Left colon (tissue), 2 donors: ENCODE data around the gene CAMK2A. TPM values are rescaled to one million over a fixed set of nuclear protein-coding genes. Genes with fewer than 3 reads are reported as not detected.

Source experiments
- ATAC-seq: fragments of 200-7000 bp; cut with Tn5 transposase; one replicate; pipeline ENCODE4 v1.9.1; 2020; ENCODE audit warnings: mild to moderate bottlenecking, moderate library complexity
- DNase-seq, 2 donors: peaks; one replicate each; pipeline ENCODE4 v3.0.0-alpha.2; 2020
- intact Hi-C, 2 donors: fragments of 100-400 bp; cut with DNase I in 1 of 2; cut with micrococcal nuclease in 1 of 2; formaldehyde crosslinking; loops; one replicate each; pipeline versions ENCODE4 v1.11.2 to v1.14.0; 2022; cut with DNase I, micrococcal nuclease
- long read RNA-seq: library from polyadenylated mRNA; unstranded; transcript quantifications from one replicate; pipeline ENCODE4 v2.0.0, GENCODE V29; 2021
- total RNA-seq, 2 donors: library from RNA; stranded (reverse); fragmentation: NEBNext Ultra II Directional; extraction: Animal tissue kit (Norgen Biotek cat#: 25700); gene quantifications; one replicate each; pipeline ENCODE4 v1.2.1, GENCODE V29; 2021
- donor health status: DM: no; HTN: no; CAD: no.
- donor health status: DM: yes; HTN: yes; CAD: no.

Gene CAMK2A
- total RNA-seq: under 1 TPM; 0.17 to 0.21 TPM
- long read RNA-seq: 0 reads

DNA sequence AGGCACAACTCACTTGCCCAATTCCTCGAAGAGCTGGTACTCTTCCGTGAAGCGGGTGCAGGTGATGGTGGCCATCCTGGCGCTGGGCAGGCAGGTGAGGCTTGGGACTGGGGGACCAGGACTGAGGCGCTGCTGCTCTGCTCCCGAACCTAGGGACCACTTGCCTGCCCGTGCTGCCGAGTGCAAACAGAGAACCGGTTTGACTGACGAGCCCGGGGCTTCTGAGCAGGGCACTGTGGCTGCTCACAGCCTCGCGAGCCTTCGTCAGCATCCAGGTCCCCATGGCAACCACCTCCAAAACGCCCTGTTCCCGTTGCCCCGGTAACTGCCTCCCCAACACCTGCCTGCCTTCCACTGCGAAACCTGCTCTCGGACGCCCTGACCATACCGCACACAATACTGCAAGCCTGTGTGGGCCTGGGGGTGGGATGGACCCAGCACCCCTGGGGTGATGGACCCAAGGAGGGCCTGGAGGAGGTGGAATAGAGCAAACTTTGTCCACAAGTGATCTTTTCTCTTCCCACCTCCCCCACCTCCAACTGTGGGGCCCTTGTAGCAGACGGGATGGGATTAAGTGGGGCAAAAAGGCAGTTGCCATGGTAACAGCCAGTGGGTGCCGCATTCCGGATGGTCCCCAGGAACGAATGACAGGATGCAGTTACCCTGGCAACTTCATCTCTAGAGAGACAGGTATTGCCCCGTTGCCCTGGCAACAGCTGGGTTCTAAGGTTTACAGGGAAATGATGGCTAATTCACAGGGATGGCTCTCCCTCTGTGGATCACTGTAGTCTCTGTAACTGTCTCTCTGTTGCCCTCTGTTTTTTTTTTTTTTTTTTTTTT lies at the start of gene CAMK2A:
TSS of gene CAMK2A (minus strand) at position 223 of the 840 bp plus-strand sequence. CDS start at position 75, 148 bp downstream.
- DNase-seq: no peak
- ATAC-seq: no peak
- intact Hi-C loops: no loop called here

DNA sequence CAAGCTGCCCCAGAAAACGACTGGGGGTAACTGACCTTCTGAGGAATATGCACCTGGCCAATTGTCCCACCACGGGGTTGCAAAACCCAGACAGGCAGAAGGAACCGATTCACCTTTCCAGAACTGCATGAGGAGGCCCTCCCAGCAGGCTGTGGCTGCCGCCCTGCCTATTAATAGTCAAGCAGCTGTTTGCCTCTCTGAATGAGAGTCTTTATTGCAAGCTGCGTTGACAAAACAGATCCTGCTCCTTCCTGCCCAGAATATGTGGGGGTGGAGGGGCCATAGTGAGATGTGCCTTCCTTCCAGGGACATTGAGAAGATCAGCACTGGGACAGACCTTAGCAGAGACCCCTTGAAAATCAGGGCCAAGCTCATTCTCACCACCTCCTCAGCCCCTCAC lies 49.6 kb upstream of the CAMK2A start:
- intact Hi-C loops: no loop called here
- DNase-seq: no peak
- no peak for ATAC-seq

DNA sequence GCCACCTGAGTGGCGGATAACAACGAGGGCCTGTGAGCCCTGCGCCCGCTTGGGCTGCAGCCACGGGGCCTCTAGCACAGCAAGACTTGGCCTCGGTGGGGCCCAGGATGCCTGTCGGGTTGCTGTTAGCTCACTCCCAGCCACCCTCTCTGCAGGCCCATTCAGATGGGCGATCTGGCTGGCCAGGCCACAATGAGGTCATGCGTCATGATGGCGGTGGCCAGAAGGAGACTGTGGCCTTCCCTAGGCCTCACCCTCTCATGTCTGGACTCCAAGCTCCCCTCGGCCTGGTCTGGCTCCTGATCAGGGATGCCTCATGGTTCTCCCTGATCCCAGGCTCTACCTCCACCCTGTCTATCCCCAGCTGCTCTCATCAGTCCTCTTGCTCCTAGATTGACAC lies 49.0 kb upstream of the CAMK2A start:
- DNase-seq: no peak
- no peak for ATAC-seq
- intact Hi-C loops: no loop called here

DNA sequence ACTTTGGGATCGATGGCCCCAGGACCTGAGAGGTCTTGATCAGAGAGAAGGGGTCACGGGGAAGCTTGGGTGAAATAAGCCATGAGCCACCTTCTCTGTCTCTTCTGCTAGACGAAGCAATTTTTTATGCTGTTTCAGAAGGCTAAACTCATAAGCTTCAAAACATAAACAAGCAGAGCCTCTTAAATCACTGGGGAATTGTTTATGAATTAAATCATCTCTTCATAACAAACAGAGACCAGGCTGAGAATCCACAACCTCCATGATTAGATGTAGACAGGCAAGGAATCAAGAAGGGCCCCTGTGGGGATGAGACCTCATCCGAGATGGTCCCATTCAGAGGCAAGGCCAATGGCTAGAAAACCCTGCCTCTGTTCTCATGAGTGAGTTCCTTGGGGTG lies 46.2 kb upstream of the CAMK2A start:
- no peak for ATAC-seq
- no peak for DNase-seq
- intact Hi-C loops: no loop called here

DNA sequence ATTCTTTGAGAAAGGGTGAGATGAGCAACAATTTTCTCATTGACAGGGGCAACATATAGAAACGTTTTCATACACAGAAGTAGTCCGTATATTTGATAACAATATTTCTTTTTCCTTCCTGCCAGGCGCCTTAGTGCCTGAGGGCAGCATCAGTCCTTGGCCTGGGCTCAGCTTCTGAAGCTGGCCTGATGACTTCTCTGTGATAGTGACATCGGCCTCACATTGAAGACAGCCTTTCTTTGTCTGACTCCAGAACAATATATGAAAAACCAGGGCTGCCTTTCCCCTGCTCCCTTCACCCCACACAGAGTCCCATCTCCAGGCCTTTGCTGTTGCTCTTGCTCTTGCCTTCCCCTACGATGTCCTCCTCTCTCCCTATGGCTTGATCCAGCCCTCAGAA lies 43.8 kb upstream of the CAMK2A start:
- intact Hi-C loops: no loop called here
- DNase-seq (no peak), ATAC-seq (no peak)

DNA sequence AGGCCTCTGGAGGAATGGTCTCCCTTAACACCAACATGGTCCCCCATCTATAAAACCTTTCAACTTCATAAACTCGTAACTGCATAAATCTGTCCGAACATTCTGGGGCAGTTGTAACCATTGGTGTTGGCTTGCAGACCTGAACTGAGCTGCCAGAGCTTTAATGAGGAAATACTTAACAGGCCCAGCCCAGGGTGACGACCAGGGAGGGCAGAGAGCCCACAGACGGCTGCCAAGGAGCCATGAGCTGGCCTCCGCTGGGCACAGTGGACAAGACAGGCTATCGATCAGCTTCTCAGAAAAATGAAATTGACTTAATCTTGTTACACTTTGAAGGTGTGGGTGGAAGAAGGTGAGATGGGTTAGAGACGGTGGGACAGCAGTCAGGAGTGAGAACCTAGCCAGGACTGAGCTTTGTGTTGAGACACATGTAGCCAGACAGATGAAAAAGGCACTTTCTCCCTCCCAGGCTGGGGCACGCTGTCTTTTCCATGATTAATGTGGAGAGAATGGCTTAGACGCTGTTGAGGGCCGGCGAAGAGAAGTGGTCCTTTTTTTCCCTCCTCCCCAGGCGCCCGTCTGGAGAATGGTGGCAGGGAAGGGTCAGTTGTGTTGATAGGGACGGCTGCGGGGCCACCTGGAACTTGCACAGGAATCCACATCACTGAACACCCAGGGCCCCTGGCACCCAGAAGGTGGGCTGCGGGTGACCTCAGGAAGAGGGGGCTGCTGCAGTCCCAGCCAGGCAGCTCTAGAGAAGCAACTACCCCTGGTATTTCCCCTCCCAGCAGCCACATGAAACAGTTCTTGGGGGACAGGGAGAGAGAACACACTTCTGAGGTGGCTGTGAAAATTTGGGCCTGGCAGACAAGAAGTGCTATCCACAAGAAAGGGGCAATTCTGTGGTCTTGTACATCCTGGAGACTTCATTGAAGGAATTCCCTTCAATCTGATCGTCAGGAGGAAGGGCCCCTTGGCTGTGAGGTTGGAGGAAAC lies 40.6 kb upstream of the CAMK2A start:
- intact Hi-C loops: no loop called here
- DNase-seq: no peak
- no peak for ATAC-seq

DNA sequence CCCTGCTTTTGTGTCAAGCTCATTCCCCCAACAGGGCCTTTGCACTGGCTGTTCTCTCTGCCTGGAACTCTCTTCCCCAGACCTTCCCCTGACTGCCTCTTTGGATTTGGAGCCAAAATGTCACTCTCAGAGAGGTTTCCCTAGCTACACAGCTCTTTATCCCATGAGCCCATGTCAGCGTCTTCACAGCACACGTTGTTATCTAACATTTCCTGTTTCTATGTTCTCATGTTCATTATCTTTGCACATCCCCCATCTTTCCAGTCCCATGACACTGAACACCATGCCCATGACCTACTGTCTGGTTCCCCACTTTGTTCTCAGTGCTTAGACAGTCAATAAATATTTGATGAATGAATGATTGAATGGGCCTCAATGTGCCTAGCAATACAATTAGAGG lies 39.5 kb upstream of the CAMK2A start:
- no peak for ATAC-seq
- intact Hi-C loops: no loop called here
- DNase-seq: no peak

DNA sequence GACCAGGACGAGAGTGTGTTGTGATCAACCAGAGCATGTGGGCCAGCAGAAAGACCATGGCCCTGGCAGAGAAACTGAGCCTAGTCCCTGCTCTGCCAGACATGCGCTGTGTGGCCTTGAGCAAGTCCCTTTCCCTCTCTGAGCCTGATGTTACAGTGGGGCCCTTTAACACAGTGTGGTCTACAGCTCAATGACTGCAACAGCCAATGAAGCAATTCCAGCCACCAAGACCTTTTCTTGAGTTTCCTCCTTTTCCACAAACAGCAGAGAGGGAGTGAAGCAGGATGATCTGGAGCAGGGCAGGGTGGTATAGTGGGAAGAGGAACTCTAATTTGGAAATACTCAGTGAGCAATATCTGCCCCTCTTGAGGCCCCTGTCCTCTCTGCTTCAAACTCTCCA lies 38.9 kb upstream of the CAMK2A start:
- no peak for DNase-seq
- intact Hi-C loops: no loop called here
- ATAC-seq: no peak

DNA sequence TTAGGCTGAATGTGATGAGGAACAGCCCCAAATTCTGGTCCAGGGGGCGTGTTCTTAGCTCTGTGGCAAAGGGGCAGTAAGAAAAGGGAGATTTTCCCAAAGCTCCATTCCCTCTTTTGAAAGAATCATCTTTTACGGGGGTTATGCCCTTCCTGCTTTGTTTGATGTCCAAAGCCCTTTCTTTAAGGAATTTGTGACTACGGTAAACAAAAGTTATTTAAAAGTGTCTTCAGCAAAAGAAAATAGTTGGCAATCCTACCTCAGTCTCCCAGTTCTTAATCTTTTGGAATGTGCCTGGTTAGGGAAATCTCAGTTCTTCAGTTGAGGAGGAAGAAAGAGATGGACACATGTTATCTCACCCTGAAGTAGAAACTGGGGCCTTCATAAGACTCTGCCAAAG lies 37.6 kb upstream of the CAMK2A start:
- DNase-seq: no peak
- intact Hi-C loops: no loop called here
- ATAC-seq: no peak

DNA sequence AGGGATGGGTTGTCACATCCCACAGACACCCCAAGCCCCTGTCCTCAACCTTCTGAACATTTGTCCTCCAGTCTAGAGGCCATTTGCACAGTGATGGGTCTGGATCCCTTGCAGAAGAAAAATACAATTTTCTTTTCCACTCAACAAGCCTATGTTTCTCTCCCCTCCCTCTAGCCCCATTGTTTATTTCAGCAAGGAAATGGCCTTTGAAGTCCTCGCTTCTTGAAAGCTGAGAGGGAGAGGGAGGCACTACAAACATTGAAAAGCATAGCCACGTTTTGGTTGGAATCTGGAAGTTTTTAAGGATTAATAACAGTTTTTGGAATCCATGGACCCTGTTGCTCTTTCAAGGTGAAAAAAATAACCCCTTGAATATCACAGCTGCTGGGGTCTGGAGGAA lies 37.1 kb upstream of the CAMK2A start:
- DNase-seq: no peak
- intact Hi-C loops: no loop called here

DNA sequence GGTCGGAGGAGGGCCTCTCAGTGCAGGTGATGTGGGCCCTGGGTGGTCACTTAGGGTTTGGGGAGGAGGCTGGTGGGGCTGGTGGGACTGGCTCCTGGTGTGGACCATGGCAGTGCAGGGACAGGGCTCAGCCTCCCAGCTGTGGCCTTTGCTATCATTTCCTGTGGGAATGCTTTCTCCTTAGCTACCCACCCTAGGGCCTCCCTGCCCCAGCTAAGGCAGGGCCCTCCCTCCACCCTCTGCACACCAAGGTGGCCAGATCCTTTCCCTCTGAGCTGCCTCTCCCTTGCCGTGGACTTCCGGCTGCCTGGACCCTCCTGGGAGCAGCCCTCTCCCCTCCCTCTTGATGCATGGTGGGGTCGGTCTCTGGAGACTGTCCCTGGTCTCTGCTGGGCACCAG lies 35.9 kb upstream of the CAMK2A start:
- no peak for DNase-seq
- ATAC-seq: no peak
- intact Hi-C loops: no loop called here

More for the DNA sequence above, 37.1 kb upstream of the CAMK2A start:
- no peak for ATAC-seq

DNA sequence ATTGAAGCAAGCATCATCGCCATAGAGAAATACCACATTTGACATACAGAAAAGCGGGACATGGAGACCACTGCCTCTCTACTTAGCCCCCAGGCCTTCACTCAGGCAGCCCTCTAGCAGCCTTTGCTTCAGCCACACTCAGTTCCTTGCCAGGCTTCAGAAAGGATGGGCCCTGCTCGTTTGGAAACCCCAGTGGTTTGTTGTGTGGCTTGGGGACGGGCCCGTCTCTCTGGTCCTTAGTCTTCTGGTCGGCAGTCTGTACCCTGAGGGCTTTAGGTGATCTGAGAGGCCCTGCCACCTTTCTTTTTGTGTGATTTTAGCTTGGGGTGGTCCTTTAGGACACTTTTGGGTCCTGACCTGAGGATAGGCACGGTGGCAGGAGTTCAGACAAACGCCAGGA lies 34.2 kb upstream of the CAMK2A start:
- no peak for DNase-seq
- no peak for ATAC-seq
- intact Hi-C loops: no loop called here

DNA sequence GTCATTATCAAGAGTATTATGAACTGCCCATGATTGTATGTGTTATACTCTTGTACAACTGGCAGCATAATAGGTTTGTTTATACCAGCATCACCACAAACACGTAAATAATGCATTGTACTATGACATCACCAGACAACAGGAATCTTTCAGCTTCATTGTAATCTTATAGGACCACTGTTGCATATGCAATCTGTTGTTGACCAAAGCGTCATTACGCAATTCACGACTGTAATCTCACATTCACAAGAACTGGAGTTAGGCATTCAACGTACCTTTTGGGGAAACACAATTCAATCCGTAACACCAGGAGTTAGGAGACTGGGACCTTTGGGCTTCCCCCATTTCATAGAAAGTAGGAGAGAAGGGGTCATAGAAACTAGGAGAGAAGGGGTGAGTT lies 33.5 kb upstream of the CAMK2A start:
- DNase-seq: no peak
- intact Hi-C loops: no loop called here

DNA sequence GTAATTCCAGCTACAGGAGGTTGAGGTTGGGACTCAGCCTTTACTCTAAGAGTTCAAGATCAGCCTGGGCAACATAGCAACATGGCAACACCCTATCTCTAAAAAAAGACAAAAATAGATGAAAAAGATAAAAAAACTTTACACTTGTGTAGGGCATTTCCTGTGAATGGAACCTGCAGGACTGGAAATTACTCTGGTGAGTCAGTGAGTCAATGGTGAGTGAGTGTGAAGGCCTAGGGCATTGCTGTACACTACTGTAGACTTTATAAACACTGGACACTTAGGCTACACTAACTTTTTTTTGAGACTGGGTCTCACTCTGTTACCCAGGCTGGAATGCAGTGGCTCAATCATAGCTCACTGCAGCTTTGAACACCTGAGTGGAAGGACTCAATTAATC lies 32.6 kb upstream of the CAMK2A start:
- intact Hi-C loops: no loop called here
- ATAC-seq (no peak), DNase-seq (no peak)

More for the DNA sequence above, 33.5 kb upstream of the CAMK2A start:
- no peak for ATAC-seq

DNA sequence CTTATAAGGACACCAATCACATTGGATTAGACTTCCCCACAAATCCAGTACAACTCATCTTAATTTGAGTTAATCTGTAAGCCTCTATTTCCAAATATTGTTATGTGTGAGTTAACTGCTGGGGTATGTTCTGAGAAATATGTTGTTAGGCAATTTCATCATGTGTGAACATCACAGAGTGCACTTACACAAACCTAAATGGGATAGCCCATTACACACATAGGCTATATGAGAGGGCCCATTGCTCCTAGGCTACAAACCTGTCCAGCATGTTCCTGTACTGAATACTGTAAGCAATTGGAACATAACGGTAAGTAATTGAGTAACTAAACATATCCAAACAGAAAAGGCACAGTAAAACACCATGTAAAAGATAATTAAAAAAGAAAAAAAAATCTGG lies 32.2 kb upstream of the CAMK2A start:
- DNase-seq (no peak), ATAC-seq (no peak)
- intact Hi-C loops: no loop called here

DNA sequence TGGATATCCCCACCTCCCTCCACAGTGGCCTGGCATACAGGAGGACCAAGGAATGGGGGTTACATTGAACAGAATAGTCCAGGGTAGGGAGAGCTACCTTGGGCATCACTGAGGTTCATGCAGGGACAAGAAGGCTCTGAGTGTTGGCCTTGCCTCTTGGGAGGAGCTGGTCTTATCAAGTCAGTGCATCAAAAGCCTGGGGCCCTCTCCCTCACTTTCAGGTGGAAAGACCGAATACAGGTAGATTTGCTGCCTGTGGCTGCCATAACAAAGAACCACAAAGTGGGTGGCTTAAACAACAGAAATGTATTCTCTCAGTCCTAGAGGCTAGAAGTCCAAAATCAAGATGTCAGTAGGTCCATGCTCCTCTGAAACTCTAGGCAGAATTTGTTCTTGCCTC lies 31.6 kb upstream of the CAMK2A start:
- ATAC-seq (no peak), DNase-seq (no peak)
- intact Hi-C loops: no loop called here

DNA sequence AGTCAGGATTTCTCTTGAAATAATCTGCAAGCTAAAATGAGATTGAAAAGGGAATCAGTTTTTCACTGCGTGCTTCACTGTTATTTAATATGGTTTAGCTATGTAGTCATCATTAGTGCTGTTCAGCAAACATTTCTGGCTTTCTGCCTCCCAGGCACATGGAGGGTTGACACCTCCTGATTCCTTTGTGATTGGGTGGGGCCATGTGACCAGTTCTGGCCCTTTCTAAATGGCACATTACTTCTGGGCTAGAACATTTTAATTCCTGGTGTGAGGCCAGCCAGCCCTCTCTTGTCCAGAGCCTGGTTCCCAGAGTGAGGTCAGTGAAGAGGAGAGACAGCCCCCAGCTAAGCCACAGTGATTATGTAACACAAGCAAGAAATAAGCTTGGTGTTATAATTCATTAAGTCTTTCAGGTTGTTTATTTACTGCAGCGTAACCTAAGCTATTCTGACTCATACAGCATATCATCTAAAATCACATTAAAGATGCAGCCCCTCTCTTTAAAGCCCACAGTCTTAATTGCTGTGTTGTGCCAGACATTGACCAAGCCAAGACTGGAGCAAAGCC lies 30.6 kb upstream of the CAMK2A start:
- no peak for ATAC-seq
- intact Hi-C loops: no loop called here
- DNase-seq: peak; percentile 26 to 57

DNA sequence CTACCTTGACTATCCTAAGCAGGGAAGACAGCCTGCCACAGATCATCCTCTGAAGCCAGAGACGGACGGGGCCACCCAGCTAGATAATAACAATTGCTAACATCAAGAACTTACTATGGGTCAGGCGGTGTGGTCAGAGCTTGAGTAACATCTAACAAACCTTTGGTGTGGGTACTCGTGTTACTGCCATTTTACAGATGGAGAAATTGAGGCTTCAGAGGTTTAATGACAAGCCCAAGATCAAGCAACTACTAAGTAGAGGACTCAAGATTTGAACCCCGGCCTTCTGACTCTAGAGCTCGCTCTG lies 29.9 kb upstream of the CAMK2A start:
- ATAC-seq (no peak), DNase-seq (no peak)
- intact Hi-C loops: no loop called here

DNA sequence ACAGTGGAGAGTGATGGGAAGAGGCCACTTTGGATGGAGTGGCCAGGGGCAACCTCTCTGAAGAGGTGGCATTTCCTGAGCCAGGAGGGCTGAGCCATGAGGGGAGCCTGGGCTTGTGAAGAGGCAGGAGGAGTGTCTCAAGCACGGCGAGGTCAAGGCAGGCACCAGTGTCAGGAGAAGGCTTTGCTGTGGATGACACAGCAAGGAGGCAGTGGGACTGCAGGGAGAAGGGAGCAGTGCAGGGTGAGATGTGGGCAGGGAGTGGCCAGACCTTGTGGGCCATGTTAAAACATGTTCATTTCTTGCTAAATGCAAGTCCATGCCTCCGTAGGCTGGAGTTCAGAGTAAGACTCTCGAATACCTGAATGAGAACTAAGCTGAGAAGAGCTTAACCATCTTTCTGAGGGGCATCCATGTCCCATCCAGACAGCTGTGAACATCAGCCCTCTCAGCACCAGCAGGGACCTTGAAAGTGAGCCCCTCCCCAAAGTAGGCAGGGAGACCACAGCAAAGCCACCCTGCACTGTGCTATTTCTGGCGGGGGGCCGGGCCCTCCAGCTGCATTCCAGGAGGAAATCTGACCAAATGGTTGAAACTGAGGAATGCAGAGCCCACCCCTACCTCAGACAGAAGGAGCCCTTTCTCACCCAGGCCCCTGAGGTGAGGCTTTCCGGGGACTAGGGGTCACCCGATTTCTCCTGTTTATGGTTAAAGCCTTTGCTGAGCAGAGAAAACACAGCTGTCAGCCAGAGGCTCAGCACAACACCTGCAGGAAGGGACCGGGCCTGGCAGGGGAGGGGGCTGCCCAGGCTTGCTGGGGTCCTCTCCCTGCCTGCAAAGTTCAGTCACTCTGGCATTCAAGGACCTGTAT lies 29.3 kb upstream of the CAMK2A start:
- intact Hi-C loops: no loop called here
- no peak for ATAC-seq
- no peak for DNase-seq
